ENCODE measurements around the gene PLXNA4.

DNA sequence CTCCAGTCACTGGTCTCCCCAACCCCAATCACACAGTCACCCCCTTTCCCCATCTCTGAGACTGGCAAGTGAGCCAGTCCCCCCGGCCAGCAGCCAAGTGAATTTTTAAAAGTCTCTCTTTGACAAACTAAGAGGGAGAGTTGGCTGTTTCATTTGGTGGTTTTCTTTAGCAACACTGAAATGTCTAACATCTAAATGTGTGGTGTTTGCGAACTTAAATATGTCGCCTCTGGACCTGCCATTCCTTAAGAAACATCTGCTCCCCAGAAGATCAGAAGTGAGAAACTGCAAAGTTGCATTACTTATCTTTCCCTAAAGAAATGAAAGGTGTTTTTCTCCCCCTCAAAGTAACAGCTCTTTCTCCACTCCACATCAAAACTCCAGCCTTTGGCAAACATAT is 34.7 kb upstream of the PLXNA4 start:
- TF ChIP-seq, protein P1, sequence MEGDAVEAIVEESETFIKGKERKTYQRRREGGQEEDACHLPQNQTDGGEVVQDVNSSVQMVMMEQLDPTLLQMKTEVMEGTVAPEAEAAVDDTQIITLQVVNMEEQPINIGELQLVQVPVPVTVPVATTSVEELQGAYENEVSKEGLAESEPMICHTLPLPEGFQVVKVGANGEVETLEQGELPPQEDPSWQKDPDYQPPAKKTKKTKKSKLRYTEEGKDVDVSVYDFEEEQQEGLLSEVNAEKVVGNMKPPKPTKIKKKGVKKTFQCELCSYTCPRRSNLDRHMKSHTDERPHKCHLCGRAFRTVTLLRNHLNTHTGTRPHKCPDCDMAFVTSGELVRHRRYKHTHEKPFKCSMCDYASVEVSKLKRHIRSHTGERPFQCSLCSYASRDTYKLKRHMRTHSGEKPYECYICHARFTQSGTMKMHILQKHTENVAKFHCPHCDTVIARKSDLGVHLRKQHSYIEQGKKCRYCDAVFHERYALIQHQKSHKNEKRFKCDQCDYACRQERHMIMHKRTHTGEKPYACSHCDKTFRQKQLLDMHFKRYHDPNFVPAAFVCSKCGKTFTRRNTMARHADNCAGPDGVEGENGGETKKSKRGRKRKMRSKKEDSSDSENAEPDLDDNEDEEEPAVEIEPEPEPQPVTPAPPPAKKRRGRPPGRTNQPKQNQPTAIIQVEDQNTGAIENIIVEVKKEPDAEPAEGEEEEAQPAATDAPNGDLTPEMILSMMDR (IDR thresholded peaks at IDR 0.05; ENCODE audit: poor library complexity): no peak
- no peak for TF ChIP-seq EZH2 (IDR thresholded peaks at IDR 0.05; ENCODE audit: borderline replicate concordance)

Measured in hepatocyte (in vitro differentiated cells).